HG03460 (cell line): Measurements from ENCODE around the gene LARGE1.
A peak's percentile ranks its signal among the peaks of the same experiment; 100 is the strongest.
"Not testable (repeated sequence)": the region's sequence is repeated elsewhere in the genome, so short reads cannot be mapped to it uniquely, and the experiment has no call there.

Source experiments
- ATAC-seq: cut with Tn5 transposase; IDR thresholded peaks from one replicate; pipeline ENCODE4 v1.9.1; 2021; ENCODE audit not compliant: unreplicated experiment

LARGE1 gene

DNA sequence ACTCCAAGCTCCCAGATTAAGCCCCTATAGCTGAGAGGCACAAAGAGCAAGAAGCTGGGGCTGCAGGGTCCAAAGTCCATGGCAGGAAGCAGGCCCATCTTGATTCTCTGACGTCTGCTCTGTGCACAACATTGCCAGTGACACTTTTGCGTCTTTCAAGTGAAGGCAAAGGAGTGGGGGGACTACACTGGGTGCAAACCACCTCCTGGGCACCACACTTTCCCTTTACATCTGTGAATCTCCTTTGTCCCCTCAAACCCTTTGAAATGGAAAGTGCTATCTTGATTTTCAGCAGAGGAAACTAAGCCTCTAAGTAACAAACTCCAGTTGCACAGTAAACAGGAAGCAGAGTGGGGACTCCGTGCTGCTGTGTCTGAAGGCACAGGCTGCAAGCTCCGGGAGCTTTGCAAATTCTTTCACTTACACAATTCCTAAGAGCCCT lies 428.0 kb downstream of the LARGE1 start:
- ATAC-seq = no peak

DNA sequence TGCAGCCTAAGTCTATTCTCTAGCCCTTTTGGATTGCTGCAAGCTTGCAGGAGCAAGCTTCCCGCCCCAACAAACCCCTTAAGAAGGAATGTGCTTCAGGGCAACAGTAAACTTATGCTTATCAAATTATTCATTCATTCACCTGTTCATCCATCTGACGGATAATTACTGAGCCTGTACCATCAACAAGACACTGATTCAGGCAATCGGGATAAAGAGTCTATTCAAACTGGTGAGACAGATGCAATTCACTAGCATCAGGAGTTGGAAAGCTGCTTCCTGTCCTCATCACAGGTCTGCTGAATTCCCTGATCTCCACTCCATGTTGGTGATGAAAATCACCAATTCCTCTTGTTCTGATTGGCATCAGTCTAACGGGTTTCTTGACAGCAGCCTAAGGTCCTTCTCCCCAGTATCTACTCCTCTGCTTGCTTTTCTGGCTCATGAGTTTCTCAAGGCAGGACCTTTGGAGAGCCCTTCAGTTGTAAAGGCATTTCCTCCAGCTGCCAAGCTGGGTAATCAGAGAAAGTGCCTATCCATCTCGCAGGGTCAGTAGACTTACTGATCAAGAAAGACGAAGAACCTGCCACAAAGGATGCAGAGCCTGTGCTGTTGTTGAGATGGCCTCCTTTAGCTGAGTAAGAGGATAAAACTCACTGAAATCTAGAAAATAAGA lies 433.1 kb downstream of the LARGE1 start:
- ATAC-seq = no peak

DNA sequence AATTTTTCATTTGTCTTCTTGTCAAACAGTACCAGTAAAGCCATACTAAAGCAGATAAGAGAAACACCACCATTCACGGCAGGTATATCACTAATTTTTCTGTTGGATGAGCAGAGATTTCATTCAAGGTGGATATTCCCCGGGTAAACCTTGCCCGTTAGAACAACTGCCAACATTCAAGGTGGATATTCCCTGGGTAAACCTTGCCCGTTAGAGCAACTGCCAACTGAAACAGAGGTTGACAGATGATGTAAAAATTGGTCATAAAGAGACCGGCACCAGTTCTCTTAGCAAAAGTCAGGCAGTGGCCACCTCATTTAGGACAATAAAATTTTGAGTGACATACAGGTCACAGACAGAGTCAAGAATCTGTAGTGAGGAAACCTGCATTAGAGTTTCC lies 438.7 kb downstream of the LARGE1 start:
- ATAC-seq = no peak

DNA sequence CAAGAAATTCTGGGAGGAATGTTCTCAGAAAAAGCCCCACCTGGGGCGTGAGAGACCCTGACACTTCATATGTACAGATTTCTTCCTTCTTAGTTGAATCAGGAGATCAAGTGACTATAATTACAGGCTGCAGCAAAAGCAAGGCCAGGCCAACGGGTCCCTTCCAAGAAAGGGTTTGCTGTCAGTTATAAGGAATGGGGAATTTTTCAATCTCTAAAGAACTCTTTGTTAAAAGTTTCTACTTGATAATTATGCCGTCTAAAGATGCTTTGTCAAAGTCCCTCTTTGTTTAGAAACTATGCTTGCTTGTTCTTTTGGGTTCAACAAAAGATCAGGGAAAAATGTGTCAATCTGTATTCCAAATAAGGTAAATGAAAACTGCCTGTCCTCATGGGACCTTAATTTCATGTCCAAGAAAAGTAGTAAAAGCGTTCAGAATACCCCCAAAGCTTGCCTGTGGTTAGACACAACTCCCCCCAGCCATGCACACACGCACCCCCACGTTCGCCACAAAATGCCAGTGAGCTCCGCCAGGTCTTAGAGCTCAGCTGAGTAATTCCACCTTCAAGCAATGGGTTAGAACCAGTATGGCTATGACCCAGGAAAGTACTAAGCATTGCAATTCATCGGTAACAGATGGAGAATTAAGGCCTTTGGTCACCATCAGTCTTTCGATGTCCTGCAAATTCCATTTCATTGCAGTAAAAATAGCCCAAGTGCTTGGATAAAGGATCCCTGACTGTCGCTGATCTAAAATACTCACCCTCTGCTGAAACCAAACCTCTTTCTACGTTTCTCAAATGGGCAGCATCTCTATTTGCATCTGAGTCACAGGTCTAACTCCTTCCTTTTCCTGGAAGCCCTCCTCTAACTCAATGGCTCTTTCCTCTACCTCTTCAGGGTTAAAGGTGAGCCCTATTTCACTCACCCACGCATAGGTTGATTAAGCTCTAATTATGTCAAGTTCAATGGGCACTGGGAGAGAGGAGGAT lies 442.9 kb downstream of the LARGE1 start:
- ATAC-seq = no peak

- no peak for ATAC-seq
Measured at GRCh38 chr22:33476716-33477115, 443.6 kb downstream of the LARGE1 start.

DNA sequence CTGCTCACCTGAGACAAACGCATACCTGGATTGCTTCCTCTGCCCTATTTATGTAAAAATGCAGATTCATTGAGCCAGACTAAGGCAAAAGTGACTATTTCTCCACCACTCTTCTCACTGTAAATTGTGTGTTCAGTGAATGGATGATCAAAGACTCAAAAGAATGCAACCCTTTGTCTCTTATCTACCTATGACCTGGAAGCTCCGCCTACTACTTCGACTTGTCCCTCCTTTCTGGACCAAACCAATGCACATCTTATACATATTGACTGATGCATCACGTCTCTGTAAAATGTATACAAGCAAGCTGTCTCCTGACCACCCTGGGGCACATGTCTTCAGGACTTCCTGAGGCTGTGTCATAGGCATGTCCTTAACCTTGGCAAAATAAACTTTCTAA lies 444.1 kb downstream of the LARGE1 start:
- ATAC-seq = no peak

DNA sequence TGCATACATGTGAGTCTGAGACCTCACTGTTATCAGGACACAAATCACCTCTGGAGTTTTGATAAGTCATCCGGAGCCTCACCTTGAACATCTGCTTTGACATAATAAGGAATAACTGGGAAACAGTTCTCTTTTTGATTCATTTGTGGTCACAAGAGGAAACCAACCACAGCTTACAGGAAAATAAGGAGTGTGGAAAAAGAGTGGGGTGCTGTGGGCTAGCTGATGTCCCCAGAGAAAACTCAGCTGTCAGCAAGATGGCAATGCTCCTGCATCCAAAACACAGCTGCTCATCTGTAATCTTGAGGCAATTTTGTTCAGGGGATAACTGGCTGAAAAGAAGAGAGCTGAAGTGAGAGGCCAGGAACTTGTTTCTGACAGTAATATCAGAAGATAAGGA lies 445.7 kb downstream of the LARGE1 start:
- no peak for ATAC-seq

DNA sequence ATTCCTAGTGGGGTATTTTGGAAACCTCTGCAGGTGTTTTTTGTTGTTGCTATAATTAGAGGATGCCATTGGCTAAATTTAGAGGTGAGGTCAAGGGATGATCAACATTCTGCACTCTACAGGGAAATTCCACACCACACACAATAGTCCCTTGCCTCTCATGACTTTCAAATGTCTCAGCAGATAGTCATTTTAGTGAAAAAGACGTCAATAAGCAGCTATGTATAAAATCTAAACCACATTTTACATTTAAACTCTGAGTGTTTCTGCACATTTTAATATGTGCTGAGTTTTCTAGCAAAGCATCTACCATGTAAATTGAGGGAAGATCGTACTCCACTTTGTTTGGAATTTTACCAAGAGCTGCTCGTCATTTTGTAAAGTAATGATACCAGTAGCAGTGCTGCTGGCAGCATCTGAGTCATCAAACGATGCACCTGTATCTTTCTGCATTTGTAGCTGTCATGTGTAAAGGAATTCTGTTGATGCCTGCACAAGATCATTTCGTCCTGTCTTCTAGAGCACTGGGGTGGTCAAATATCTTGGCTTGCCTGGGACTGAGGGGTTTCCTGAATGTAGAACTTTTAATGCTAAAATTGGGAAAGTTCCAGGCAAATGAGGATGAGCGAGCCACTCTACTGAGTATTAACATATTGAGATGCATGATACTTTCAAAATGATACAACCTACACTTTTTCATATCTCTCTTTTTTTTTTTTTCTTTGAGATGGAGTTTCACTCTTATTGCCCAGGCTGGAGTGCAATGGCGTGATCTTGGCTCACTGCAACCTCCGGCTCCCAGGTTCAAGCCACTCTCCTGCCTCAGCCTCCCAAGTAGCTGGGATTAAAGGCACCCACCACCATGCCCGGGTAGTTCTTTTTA lies 447.6 kb downstream of the LARGE1 start:
- ATAC-seq = peak; percentile 67

DNA sequence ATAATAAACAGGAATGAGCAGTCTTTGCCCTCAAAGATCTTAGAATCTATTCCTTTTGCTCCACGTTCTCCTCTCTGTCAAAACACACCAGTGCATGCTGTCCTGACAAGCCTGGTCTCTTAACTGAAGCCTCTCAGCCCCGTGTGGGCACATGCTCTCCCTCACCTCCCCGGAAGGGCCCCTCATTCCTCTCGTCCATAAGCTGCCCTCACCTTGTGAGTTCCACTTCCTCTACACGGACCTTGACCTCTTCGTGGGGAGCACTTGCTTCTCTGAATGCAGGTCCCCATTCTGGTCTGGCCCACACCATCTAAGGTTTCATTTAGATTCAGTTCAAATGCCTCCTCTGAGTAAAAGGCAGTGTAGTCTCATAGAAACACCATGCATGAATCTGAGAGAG lies 449.8 kb downstream of the LARGE1 start:
- no peak for ATAC-seq

DNA sequence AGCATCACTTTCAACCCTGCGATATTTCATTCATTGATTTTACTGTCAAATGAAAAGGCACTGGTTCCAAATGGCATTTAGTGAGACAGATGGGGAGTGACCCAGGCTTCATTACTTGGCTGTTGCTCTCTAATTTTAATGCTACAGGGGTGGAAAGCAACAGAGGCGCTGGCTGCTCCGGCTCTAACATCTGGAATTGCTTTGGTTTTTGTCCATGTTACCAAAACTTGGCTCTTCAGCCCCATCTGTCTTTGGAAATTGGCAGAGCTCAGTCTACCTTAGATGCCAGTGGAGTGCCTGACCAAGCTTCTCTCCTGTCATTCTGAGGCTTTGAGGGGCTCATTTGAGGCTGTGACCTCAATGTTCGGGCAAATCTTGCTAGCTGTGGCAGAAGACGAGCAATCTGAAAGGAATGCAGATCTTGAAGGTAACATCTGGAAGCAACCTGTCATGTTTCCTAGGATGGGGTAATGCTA lies 452.6 kb downstream of the LARGE1 start:
- ATAC-seq = no peak

DNA sequence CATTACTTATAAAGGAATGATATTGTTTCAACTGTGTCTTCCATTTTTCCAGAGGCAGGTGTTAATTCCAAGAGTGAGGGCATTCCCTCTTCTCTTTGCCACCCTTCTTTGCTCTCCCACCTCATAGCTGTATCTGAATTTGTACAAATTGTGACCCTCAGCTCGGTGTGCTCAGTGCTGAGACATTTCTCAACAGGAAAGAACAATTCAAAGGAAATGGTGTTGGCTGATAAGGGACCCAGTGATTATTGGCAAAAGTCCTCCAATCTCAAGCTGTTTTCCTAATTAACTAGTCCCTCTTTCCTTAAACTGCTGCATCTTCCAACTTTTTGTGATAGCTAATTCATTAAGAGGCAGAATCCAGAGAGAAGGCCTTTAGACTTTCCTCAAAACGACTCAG lies 453.2 kb downstream of the LARGE1 start:
- ATAC-seq = no peak

- ATAC-seq = no peak
Measured at GRCh38 chr22:33465554-33465953, 454.7 kb downstream of the LARGE1 start.

- ATAC-seq = no peak
Measured at GRCh38 chr22:33464698-33465097, 455.6 kb downstream of the LARGE1 start.

GRCh38 chr22:33461698-33462434 lies 458.4 kb downstream of the LARGE1 start:
- ATAC-seq = no peak

GRCh38 chr22:33461245-33461644 lies 459.0 kb downstream of the LARGE1 start:
- not testable (repeated sequence) for ATAC-seq

- ATAC-seq = no peak
Measured at GRCh38 chr22:33459137-33459536, 461.1 kb downstream of the LARGE1 start.

GRCh38 chr22:33456511-33456910 lies 463.8 kb downstream of the LARGE1 start:
- no peak for ATAC-seq

DNA sequence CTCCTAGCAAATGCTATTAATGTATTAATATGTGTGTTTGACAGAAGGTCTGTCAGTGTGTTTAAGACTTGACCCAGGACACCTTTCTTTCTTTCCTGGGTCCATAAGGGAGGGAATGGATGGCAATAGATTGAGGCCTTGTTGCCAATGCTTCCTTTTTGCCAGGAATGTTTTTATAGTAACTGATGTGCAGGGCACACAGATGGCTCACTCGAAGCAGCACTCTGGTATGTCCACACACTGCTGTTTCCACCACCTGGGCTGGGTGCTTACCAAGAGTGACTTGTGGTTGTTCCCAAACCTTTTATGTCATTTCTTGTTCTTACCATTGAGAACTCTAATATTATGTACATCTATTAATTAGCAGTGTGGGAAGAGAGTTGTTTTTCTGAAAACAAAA lies 465.2 kb downstream of the LARGE1 start:
- no peak for ATAC-seq

DNA sequence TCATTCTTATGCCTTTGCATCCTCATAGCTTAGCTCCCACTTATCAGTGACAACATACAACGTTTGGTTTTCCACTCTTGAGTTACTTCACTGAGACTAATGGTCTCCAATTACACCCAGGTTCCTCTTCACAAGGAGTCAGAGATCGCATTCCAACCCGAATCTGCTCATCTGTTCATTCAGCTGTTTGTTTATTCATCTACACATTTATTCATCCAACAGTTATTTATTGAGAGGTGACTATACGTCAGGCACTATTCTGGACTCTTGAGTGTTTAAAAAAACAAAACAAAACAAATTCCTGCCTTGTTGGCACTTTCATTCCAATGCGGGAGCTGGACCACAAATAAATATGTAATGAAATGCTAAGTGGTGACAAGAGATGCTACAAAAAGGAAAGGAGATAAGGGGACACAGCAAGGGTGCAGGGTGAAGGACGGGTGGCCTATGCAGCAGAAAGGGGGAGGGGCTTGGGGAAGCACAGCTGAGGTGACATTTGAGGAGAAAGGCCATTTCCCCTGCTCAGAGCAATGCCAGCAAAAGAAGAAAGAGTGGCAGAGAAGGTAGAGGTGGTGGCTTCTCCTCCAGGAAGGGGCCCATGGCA lies 468.3 kb downstream of the LARGE1 start:
- ATAC-seq = no peak

- ATAC-seq = no peak
Measured at GRCh38 chr22:33450756-33451155, 469.5 kb downstream of the LARGE1 start.
